ENCODE results near the gene ZDHHC11. TPM values are rescaled to one million over a fixed set of nuclear protein-coding genes. Genes with fewer than 3 reads are reported as not detected.
"Not testable (repeated sequence)": the region's sequence is repeated elsewhere in the genome, so short reads cannot be mapped to it uniquely, and the experiment has no call there.

The ZDHHC11 gene
- total RNA-seq, 1 experiment from 2014 or later = 17.0 TPM

- H3K4me3 ChIP-seq (replicated peaks in 1 of 2; ENCODE audit: low read depth in 1 of 2, low read length in 2 of 2); H3K36me3 ChIP-seq (ENCODE audit: control insufficient read depth in 1 of 2, insufficient read depth in 2 of 2, low read length in 2 of 2); BruUV-seq (replicated peaks); H3K4me2 ChIP-seq (ENCODE audit: low read length); H3K4me1 ChIP-seq (ENCODE audit: control insufficient read depth in 1 of 2, insufficient read depth in 2 of 2, low read length in 2 of 2); CTCF ChIA-PET; H3K27me3 ChIP-seq (ENCODE audit: insufficient read depth, low read length); H3K9me3 ChIP-seq (ENCODE audit: control insufficient read depth in 1 of 2, insufficient read depth in 1 of 2, low read depth in 1 of 2, low read length in 2 of 2); DNase-seq (ENCODE audit: low read depth, low spot score); POLR2A ChIA-PET; intact Hi-C loops (cut with micrococcal nuclease); H3K9me2 ChIP-seq (ENCODE audit: insufficient read depth); H3K9ac ChIP-seq (ENCODE audit: low read length); RAD21 ChIA-PET (ENCODE audit: low non-redundant PET in 1 of 2, low total read pairs in 2 of 2, uncharacterized antibody in 2 of 2, unreplicated experiment in 2 of 2); H3K27ac ChIP-seq (ENCODE audit: low read depth, low read length); H2AFZ ChIP-seq (ENCODE audit: low read depth, low read length, poor library complexity, severe bottlenecking); H4K20me1 ChIP-seq (ENCODE audit: insufficient read depth); H3K79me2 ChIP-seq (ENCODE audit: insufficient read depth, low read length): not testable (repeated sequence)
- peak; percentile 33 for ATAC-seq
These were observed 78.3 kb downstream of the ZDHHC11 start for GRCh38 chr5:772547-772890.

GRCh38 chr5:771841-772546, 78.8 kb downstream of the ZDHHC11 start:
- H3K4me2 ChIP-seq (ENCODE audit: low read length); H3K4me1 ChIP-seq (ENCODE audit: control insufficient read depth in 1 of 2, insufficient read depth in 2 of 2, low read length in 2 of 2); DNase-seq (ENCODE audit: low read depth, low spot score); H4K20me1 ChIP-seq (ENCODE audit: insufficient read depth); H3K27me3 ChIP-seq (ENCODE audit: insufficient read depth, low read length); CTCF ChIA-PET; POLR2A ChIA-PET; RAD21 ChIA-PET (ENCODE audit: low non-redundant PET in 1 of 2, low total read pairs in 2 of 2, uncharacterized antibody in 2 of 2, unreplicated experiment in 2 of 2); BruUV-seq (replicated peaks); H3K9me2 ChIP-seq (ENCODE audit: insufficient read depth); H3K9me3 ChIP-seq (ENCODE audit: control insufficient read depth in 1 of 2, insufficient read depth in 1 of 2, low read depth in 1 of 2, low read length in 2 of 2); H3K79me2 ChIP-seq (ENCODE audit: insufficient read depth, low read length); H3K27ac ChIP-seq (ENCODE audit: low read depth, low read length); H3K9ac ChIP-seq (ENCODE audit: low read length); H2AFZ ChIP-seq (ENCODE audit: low read depth, low read length, poor library complexity, severe bottlenecking); H3K36me3 ChIP-seq (ENCODE audit: control insufficient read depth in 1 of 2, insufficient read depth in 2 of 2, low read length in 2 of 2); H3K4me3 ChIP-seq (replicated peaks in 1 of 2; ENCODE audit: low read depth in 1 of 2, low read length in 2 of 2); intact Hi-C loops (cut with micrococcal nuclease): not testable (repeated sequence)
- peak; percentile 33 for ATAC-seq

DNA sequence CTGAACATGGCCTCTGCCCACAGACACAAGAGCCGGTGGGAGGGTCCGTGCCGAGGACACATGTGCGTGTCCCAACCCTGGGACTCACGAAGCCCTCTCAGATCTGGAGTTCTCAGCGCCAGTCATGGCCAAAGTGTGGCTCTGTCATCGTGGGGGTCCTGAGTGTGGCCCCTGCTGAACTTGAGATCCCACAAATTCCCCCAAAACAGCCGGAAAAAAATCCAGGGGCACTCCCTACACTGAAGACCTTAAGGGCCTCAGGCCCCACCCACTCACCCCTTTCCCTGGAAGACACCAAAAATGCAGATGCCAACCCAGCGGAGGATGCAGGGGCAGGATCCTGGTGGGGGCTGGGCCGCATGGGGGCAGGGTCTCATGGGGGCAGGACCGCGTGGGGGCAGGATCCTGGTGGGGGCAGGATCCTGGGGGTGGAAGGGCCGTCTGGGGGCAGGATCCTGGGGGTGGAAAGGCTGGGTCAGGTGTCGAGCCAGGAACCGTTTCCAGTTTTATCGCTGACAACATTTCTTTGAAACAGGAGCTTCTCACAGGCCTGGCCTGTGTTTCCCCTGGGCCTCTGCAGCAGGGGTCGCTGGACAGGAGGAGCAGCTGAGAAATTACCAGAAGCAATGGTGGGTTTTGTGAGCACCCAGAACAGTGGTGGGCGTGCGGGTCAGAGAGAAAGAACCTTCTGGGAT, 79.6 kb downstream of the ZDHHC11 start:
- intact Hi-C loops (cut with micrococcal nuclease); H3K79me2 ChIP-seq (ENCODE audit: insufficient read depth, low read length); H4K20me1 ChIP-seq (ENCODE audit: insufficient read depth); H3K9me3 ChIP-seq (ENCODE audit: control insufficient read depth in 1 of 2, insufficient read depth in 1 of 2, low read depth in 1 of 2, low read length in 2 of 2); POLR2A ChIA-PET; RAD21 ChIA-PET (ENCODE audit: low non-redundant PET in 1 of 2, low total read pairs in 2 of 2, uncharacterized antibody in 2 of 2, unreplicated experiment in 2 of 2); H3K4me2 ChIP-seq (ENCODE audit: low read length); BruUV-seq (replicated peaks); H3K27me3 ChIP-seq (ENCODE audit: insufficient read depth, low read length); H3K4me1 ChIP-seq (ENCODE audit: control insufficient read depth in 1 of 2, insufficient read depth in 2 of 2, low read length in 2 of 2); H3K9me2 ChIP-seq (ENCODE audit: insufficient read depth); DNase-seq (ENCODE audit: low read depth, low spot score); CTCF ChIA-PET; H3K36me3 ChIP-seq (ENCODE audit: control insufficient read depth in 1 of 2, insufficient read depth in 2 of 2, low read length in 2 of 2); H3K9ac ChIP-seq (ENCODE audit: low read length); H3K27ac ChIP-seq (ENCODE audit: low read depth, low read length); H2AFZ ChIP-seq (ENCODE audit: low read depth, low read length, poor library complexity, severe bottlenecking); ATAC-seq; H3K4me3 ChIP-seq (replicated peaks in 1 of 2; ENCODE audit: low read depth in 1 of 2, low read length in 2 of 2): not testable (repeated sequence)

GRCh38 chr5:770585-770984, 80.2 kb downstream of the ZDHHC11 start:
- intact Hi-C loops (cut with micrococcal nuclease); H3K36me3 ChIP-seq (ENCODE audit: control insufficient read depth in 1 of 2, insufficient read depth in 2 of 2, low read length in 2 of 2); H4K20me1 ChIP-seq (ENCODE audit: insufficient read depth); POLR2A ChIA-PET; H3K9me3 ChIP-seq (ENCODE audit: control insufficient read depth in 1 of 2, insufficient read depth in 1 of 2, low read depth in 1 of 2, low read length in 2 of 2); H3K9me2 ChIP-seq (ENCODE audit: insufficient read depth); BruUV-seq (replicated peaks); H2AFZ ChIP-seq (ENCODE audit: low read depth, low read length, poor library complexity, severe bottlenecking); RAD21 ChIA-PET (ENCODE audit: low non-redundant PET in 1 of 2, low total read pairs in 2 of 2, uncharacterized antibody in 2 of 2, unreplicated experiment in 2 of 2); ATAC-seq; H3K27me3 ChIP-seq (ENCODE audit: insufficient read depth, low read length); H3K4me2 ChIP-seq (ENCODE audit: low read length); H3K9ac ChIP-seq (ENCODE audit: low read length); H3K4me3 ChIP-seq (replicated peaks in 1 of 2; ENCODE audit: low read depth in 1 of 2, low read length in 2 of 2); CTCF ChIA-PET; DNase-seq (ENCODE audit: low read depth, low spot score); H3K79me2 ChIP-seq (ENCODE audit: insufficient read depth, low read length); H3K27ac ChIP-seq (ENCODE audit: low read depth, low read length); H3K4me1 ChIP-seq (ENCODE audit: control insufficient read depth in 1 of 2, insufficient read depth in 2 of 2, low read length in 2 of 2): not testable (repeated sequence)
